Measurements from ENCODE around the gene JARID2.

JARID2 gene

GRCh38 chr6:15264902-15265761 lies 19.3 kb downstream of the JARID2 start:
- no peak for DNase-seq (ENCODE audit: low read depth)

- no peak for DNase-seq (ENCODE audit: low read depth)
Observed at GRCh38 chr6:15265787-15266186, 19.9 kb downstream of the JARID2 start.

GRCh38 chr6:15266423-15266996 lies 20.6 kb downstream of the JARID2 start:
- no peak for DNase-seq (ENCODE audit: low read depth)

- DNase-seq (ENCODE audit: low read depth): no peak
Observed at GRCh38 chr6:15267221-15267620, 21.4 kb downstream of the JARID2 start.

GRCh38 chr6:15268137-15268908 lies 22.5 kb downstream of the JARID2 start:
- no peak for DNase-seq (ENCODE audit: low read depth)

GRCh38 chr6:15269011-15269410 lies 23.1 kb downstream of the JARID2 start:
- DNase-seq (ENCODE audit: low read depth): no peak

GRCh38 chr6:15269619-15270018 lies 23.8 kb downstream of the JARID2 start:
- DNase-seq (ENCODE audit: low read depth): no peak

- no peak for DNase-seq (ENCODE audit: low read depth)
Observed at GRCh38 chr6:15270402-15270801, 24.5 kb downstream of the JARID2 start.

- DNase-seq (ENCODE audit: low read depth): no peak
Observed at GRCh38 chr6:15272562-15272961, 26.7 kb downstream of the JARID2 start.

- no peak for DNase-seq (ENCODE audit: low read depth)
Observed at GRCh38 chr6:15274692-15275387, 29.0 kb downstream of the JARID2 start.

GRCh38 chr6:15276036-15276985 lies 30.4 kb downstream of the JARID2 start:
- DNase-seq (ENCODE audit: low read depth): no peak

- no peak for DNase-seq (ENCODE audit: low read depth)
Observed at GRCh38 chr6:15279047-15279661, 33.3 kb downstream of the JARID2 start.

- DNase-seq (ENCODE audit: low read depth): no peak
Observed at GRCh38 chr6:15280028-15280427, 34.2 kb downstream of the JARID2 start.

- no peak for DNase-seq (ENCODE audit: low read depth)
Observed at GRCh38 chr6:15280961-15281360, 35.1 kb downstream of the JARID2 start.

GRCh38 chr6:15282334-15282733 lies 36.5 kb downstream of the JARID2 start:
- DNase-seq (ENCODE audit: low read depth): no peak

- DNase-seq (ENCODE audit: low read depth): no peak
Observed at GRCh38 chr6:15283986-15284361, 38.1 kb downstream of the JARID2 start.

GRCh38 chr6:15284743-15285142 lies 38.9 kb downstream of the JARID2 start:
- DNase-seq (ENCODE audit: low read depth): no peak

GRCh38 chr6:15285682-15286294 lies 39.9 kb downstream of the JARID2 start:
- no peak for DNase-seq (ENCODE audit: low read depth)

GRCh38 chr6:15287670-15288375 lies 42.0 kb downstream of the JARID2 start:
- no peak for DNase-seq (ENCODE audit: low read depth)

GRCh38 chr6:15288856-15289255 lies 43.0 kb downstream of the JARID2 start:
- DNase-seq (ENCODE audit: low read depth): no peak
